HepG2 (cell line): ENCODE results near the gene GPALPP1. TPM values are rescaled to one million over a fixed set of nuclear protein-coding genes. Genes with fewer than 3 reads are reported as not detected.

Experiments used
- ELF1 ChIP-seq: sonication (generic); formaldehyde crosslinking; IDR thresholded peaks from 2 replicates; pipeline ENCODE4 v1.4.0; 2020; ENCODE audit warnings: missing genetic modification reagents
- FOXJ3 ChIP-seq: sonication (generic); formaldehyde crosslinking; IDR thresholded peaks from 2 replicates; pipeline ENCODE4 v1.4.0; 2020; ENCODE audit warnings: missing genetic modification reagents, mild to moderate bottlenecking, borderline replicate concordance
- RFXAP ChIP-seq: sonication (generic); formaldehyde crosslinking; IDR thresholded peaks from 2 replicates; pipeline ENCODE4 v1.4.0; 2020; ENCODE audit warnings: missing genetic modification reagents, borderline replicate concordance
- SKI ChIP-seq: fragments of 450-650 bp; IDR thresholded peaks from one replicate; pipeline ENCODE4 v1.6.1; 2018; ENCODE audit warnings: mild to moderate bottlenecking; ENCODE audit not compliant: partially characterized antibody
- TBP ChIP-seq: sonication (generic); formaldehyde crosslinking; IDR thresholded peaks from 2 replicates; pipeline ENCODE4 v1.5.0; 2020; ENCODE audit warnings: missing genetic modification reagents
- TCF7L2 ChIP-seq: IDR thresholded peaks from 2 replicates; pipeline ENCODE4 v1.6.1; 2011; ENCODE audit warnings: mild to moderate bottlenecking, low read depth, low read length, moderate library complexity
- TRIM24 ChIP-seq: sonication (generic); formaldehyde crosslinking; IDR thresholded peaks from 2 replicates; pipeline ENCODE4 v1.8.0; 2022; ENCODE audit warnings: mild to moderate bottlenecking, missing genetic modification reagents
- ZBTB8A ChIP-seq: sonication (generic); formaldehyde crosslinking; IDR thresholded peaks from 2 replicates; pipeline ENCODE4 v1.4.0; 2020; ENCODE audit warnings: mild to moderate bottlenecking, low read depth, missing genetic modification reagents, borderline replicate concordance
- ZNF225 ChIP-seq: sonication (generic); formaldehyde crosslinking; IDR thresholded peaks from 2 replicates; pipeline ENCODE4 v1.4.0; 2020; ENCODE audit warnings: mild to moderate bottlenecking, missing genetic modification reagents
- ZNF260 ChIP-seq: sonication (generic); formaldehyde crosslinking; IDR thresholded peaks from 2 replicates; pipeline ENCODE4 v1.4.0; 2020; ENCODE audit warnings: missing genetic modification reagents, low read depth, mild to moderate bottlenecking, borderline replicate concordance
- ZNF484 ChIP-seq: sonication (generic); formaldehyde crosslinking; IDR thresholded peaks from 2 replicates; pipeline ENCODE4 v1.5.1; 2020; ENCODE audit warnings: mild to moderate bottlenecking, low read depth, missing genetic modification reagents, borderline replicate concordance
- ZNF616 ChIP-seq: sonication (generic); formaldehyde crosslinking; IDR thresholded peaks from 2 replicates; pipeline ENCODE4 v1.5.0; 2020; ENCODE audit warnings: low read depth, mild to moderate bottlenecking, missing genetic modification reagents
- ZNF788 ChIP-seq: sonication (generic); formaldehyde crosslinking; IDR thresholded peaks from 2 replicates; pipeline ENCODE4 v1.5.0; 2020; ENCODE audit warnings: mild to moderate bottlenecking, missing genetic modification reagents, borderline replicate concordance
- polyA plus RNA-seq, 8 experiments: library from polyadenylated mRNA; depleted of rRNA in 3 of 8; stranded (reverse) in 7 of 8; unstranded in 1 of 8; fragments of >200 nt; fragmentation: Illumina TruSeq in 4 of 8; extraction: Trizol in 4 of 8; gene quantifications; 2 replicates each; pipeline versions ENCODE4 v1.2.1 to v1.2.3, GENCODE V29; 2011 to 2016; ENCODE audit warnings: low read depth in 4 of 8, missing spikeins in 1 of 8, mixed read lengths in 1 of 8; ENCODE audit not compliant: insufficient read depth in 1 of 8
- total RNA-seq, 5 experiments: library from RNA; depleted of rRNA; stranded (reverse); fragments of >200 nt; fragmentation: Illumina TruSeq; extraction: Trizol; gene quantifications; 2 replicates each; pipeline ENCODE4 v1.2.3, GENCODE V29; 2016; ENCODE audit warnings: low read depth in 1 of 5
- TF ChIP-seq, protein P1 (sequence below), 2 experiments: IDR thresholded peaks; 2 replicates each; pipeline ENCODE4 v1.6.1; 2011 to 2012; ENCODE audit warnings: low read length in 2 of 2, borderline replicate concordance in 1 of 2, low read depth in 1 of 2, mild to moderate bottlenecking in 1 of 2, moderate library complexity in 1 of 2
- TF ChIP-seq, protein P2 (sequence below): sonication (generic); formaldehyde crosslinking; conservative IDR thresholded peaks from 2 replicates; pipeline ENCODE4 v1.5.0; 2020; ENCODE audit warnings: missing genetic modification reagents
- TF ChIP-seq, protein P3 (sequence below): IDR thresholded peaks from 2 replicates; pipeline ENCODE4 v1.6.1; 2016; ENCODE audit warnings: missing genetic modification reagents, missing compliant biosample characterization
- TF ChIP-seq, protein P4 (sequence below): conservative IDR thresholded peaks from 2 replicates; pipeline ENCODE4 v1.6.1; 2018; ENCODE audit warnings: missing genetic modification reagents
- TF ChIP-seq, protein P5 (sequence below): IDR thresholded peaks from 2 replicates; pipeline ENCODE4 v1.6.1; 2012; ENCODE audit warnings: low read length, improper control_type of control experiment

The GPALPP1 gene
- total and polyA plus RNA-seq, 2 of the 13 experiments (the other 11 are each of a cell fraction or from before 2014, with no cell fraction given), result 12.1 to 23.1 TPM

DNA sequence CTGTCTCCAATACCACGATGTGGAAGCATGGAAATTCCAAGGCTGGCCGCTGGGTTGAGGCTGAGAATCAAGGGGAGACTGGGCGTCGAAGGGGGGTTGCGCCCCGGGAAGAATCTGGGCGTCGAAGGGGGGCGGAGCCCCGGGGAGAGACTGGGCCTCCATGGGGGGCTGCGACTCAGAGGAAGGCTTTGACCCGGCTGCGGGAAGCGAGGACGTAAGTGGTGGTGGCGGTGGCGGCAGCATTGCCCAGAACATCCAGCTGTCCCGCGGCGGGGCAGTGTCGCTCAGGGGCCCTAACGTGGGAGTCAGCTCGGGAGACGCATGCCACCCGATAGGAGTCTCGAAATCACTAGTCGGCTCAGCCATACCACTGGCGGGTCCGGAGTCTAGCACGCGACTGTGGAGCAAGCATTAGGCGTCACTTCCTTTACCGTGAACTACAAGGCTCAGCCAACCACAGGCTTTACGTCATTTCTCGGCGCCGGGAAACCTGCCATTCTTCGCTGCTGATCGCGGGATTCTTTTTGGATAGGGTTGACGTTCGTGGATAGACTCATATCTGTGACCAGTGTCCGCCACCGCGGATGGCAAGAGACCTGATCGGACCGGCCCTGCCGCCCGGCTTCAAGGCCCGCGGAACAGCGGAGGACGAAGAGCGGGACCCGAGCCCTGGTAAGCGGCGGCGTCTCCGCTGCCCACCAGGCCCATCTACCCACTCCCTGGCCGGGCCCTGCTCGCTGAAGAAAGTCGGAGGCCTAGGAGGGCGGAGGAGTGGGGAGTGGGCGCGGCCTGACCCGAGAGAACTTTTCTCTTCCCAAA lies at the start of gene GPALPP1, which contains the start of gene NUFIP1 (continued):
- TF ChIP-seq, protein P1, sequence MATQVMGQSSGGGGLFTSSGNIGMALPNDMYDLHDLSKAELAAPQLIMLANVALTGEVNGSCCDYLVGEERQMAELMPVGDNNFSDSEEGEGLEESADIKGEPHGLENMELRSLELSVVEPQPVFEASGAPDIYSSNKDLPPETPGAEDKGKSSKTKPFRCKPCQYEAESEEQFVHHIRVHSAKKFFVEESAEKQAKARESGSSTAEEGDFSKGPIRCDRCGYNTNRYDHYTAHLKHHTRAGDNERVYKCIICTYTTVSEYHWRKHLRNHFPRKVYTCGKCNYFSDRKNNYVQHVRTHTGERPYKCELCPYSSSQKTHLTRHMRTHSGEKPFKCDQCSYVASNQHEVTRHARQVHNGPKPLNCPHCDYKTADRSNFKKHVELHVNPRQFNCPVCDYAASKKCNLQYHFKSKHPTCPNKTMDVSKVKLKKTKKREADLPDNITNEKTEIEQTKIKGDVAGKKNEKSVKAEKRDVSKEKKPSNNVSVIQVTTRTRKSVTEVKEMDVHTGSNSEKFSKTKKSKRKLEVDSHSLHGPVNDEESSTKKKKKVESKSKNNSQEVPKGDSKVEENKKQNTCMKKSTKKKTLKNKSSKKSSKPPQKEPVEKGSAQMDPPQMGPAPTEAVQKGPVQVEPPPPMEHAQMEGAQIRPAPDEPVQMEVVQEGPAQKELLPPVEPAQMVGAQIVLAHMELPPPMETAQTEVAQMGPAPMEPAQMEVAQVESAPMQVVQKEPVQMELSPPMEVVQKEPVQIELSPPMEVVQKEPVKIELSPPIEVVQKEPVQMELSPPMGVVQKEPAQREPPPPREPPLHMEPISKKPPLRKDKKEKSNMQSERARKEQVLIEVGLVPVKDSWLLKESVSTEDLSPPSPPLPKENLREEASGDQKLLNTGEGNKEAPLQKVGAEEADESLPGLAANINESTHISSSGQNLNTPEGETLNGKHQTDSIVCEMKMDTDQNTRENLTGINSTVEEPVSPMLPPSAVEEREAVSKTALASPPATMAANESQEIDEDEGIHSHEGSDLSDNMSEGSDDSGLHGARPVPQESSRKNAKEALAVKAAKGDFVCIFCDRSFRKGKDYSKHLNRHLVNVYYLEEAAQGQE (IDR thresholded peaks at IDR 0.05; ENCODE audit: borderline replicate concordance in 1 of 2, low read depth in 1 of 2, low read length in 2 of 2), result no peak
- TF ChIP-seq, protein P2, sequence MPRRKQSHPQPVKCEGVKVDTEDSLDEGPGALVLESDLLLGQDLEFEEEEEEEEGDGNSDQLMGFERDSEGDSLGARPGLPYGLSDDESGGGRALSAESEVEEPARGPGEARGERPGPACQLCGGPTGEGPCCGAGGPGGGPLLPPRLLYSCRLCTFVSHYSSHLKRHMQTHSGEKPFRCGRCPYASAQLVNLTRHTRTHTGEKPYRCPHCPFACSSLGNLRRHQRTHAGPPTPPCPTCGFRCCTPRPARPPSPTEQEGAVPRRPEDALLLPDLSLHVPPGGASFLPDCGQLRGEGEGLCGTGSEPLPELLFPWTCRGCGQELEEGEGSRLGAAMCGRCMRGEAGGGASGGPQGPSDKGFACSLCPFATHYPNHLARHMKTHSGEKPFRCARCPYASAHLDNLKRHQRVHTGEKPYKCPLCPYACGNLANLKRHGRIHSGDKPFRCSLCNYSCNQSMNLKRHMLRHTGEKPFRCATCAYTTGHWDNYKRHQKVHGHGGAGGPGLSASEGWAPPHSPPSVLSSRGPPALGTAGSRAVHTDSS (CRISPR knock-in tag), result no peak
- TF ChIP-seq FOXJ3 (CRISPR knock-in tag), result no peak
- TF ChIP-seq ZNF484 (CRISPR knock-in tag), result no peak
- no peak for TF ChIP-seq TCF7L2
- peak; percentile 73 for TF ChIP-seq ELF1
- no peak for TF ChIP-seq TBP (CRISPR knock-in tag)
- peak; percentile 52; the same call in 1 of the 2 replicates for TF ChIP-seq ZNF616 (CRISPR knock-in tag)
- TF ChIP-seq ZNF788 (CRISPR knock-in tag), result no peak; the same call in 1 of the 2 replicates
- TF ChIP-seq ZNF260 (CRISPR knock-in tag), result no peak
- TF ChIP-seq, protein P3, sequence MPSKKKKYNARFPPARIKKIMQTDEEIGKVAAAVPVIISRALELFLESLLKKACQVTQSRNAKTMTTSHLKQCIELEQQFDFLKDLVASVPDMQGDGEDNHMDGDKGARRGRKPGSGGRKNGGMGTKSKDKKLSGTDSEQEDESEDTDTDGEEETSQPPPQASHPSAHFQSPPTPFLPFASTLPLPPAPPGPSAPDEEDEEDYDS, result peak; percentile 87
- TF ChIP-seq SKI, result peak; percentile 59
- no peak for TF ChIP-seq ZBTB8A
- no peak for TF ChIP-seq TRIM24
- TF ChIP-seq, protein P4, sequence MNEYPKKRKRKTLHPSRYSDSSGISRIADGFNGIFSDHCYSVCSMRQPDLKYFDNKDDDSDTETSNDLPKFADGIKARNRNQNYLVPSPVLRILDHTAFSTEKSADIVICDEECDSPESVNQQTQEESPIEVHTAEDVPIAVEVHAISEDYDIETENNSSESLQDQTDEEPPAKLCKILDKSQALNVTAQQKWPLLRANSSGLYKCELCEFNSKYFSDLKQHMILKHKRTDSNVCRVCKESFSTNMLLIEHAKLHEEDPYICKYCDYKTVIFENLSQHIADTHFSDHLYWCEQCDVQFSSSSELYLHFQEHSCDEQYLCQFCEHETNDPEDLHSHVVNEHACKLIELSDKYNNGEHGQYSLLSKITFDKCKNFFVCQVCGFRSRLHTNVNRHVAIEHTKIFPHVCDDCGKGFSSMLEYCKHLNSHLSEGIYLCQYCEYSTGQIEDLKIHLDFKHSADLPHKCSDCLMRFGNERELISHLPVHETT, result no peak
- no peak for TF ChIP-seq ZNF225 (CRISPR knock-in tag)
- TF ChIP-seq, protein P5, sequence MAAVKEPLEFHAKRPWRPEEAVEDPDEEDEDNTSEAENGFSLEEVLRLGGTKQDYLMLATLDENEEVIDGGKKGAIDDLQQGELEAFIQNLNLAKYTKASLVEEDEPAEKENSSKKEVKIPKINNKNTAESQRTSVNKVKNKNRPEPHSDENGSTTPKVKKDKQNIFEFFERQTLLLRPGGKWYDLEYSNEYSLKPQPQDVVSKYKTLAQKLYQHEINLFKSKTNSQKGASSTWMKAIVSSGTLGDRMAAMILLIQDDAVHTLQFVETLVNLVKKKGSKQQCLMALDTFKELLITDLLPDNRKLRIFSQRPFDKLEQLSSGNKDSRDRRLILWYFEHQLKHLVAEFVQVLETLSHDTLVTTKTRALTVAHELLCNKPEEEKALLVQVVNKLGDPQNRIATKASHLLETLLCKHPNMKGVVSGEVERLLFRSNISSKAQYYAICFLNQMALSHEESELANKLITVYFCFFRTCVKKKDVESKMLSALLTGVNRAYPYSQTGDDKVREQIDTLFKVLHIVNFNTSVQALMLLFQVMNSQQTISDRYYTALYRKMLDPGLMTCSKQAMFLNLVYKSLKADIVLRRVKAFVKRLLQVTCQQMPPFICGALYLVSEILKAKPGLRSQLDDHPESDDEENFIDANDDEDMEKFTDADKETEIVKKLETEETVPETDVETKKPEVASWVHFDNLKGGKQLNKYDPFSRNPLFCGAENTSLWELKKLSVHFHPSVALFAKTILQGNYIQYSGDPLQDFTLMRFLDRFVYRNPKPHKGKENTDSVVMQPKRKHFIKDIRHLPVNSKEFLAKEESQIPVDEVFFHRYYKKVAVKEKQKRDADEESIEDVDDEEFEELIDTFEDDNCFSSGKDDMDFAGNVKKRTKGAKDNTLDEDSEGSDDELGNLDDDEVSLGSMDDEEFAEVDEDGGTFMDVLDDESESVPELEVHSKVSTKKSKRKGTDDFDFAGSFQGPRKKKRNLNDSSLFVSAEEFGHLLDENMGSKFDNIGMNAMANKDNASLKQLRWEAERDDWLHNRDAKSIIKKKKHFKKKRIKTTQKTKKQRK, result no peak
- 0 out of 2 replicates have a peak, but pooled peaks have one; percentile 41 for TF ChIP-seq RFXAP (CRISPR knock-in tag)
